Trophoblast cell (in vitro differentiated cells and primary cell): ENCODE data around the gene ERH.

Source experiments
- DNase-seq, 2 donors: peaks; one replicate each; pipeline ENCODE4 v3.0.0-alpha.2; 2016
- H2AFZ ChIP-seq: 2 replicates; pipeline ENCODE4 v1.6.1; 2013; ENCODE audit warnings: low read length, moderate library complexity, mild to moderate bottlenecking; ENCODE audit not compliant: insufficient read depth, poor library complexity
- H2AK5ac ChIP-seq: 2 replicates; pipeline ENCODE4 v1.6.1; 2013; ENCODE audit warnings: mild to moderate bottlenecking, low read length
- H2BK120ac ChIP-seq: 2 replicates; pipeline ENCODE4 v1.6.1; 2013; ENCODE audit warnings: low read length, mild to moderate bottlenecking, moderate library complexity; ENCODE audit not compliant: insufficient read depth, poor library complexity
- H2BK12ac ChIP-seq: 2 replicates; pipeline ENCODE4 v1.6.1; 2013; ENCODE audit warnings: mild to moderate bottlenecking, low read length, moderate library complexity
- H2BK5ac ChIP-seq: 2 replicates; pipeline ENCODE4 v1.6.1; 2013; ENCODE audit warnings: low read length, low read depth, moderate library complexity, mild to moderate bottlenecking; ENCODE audit not compliant: poor library complexity
- H3K14ac ChIP-seq: 2 replicates; pipeline ENCODE4 v1.6.1; 2013; ENCODE audit warnings: mild to moderate bottlenecking, low read length
- H3K18ac ChIP-seq: 2 replicates; pipeline ENCODE4 v1.6.1; 2013; ENCODE audit warnings: mild to moderate bottlenecking, low read length
- H3K23ac ChIP-seq: 2 replicates; pipeline ENCODE4 v1.6.1; 2013; ENCODE audit warnings: low read length
- H3K27ac ChIP-seq: 2 replicates; pipeline ENCODE4 v1.5.1; 2013; ENCODE audit warnings: low read depth, mild to moderate bottlenecking, inconsistent platforms, low read length, moderate library complexity
- H3K27me3 ChIP-seq: 2 replicates; pipeline ENCODE4 v1.6.1; 2013; ENCODE audit warnings: inconsistent platforms, mild to moderate bottlenecking, low read length, moderate library complexity; ENCODE audit not compliant: insufficient read depth
- H3K36me3 ChIP-seq, 2 experiments: 1 replicate in 1 of 2; 2 replicates in 1 of 2; pipeline ENCODE4 v1.6.1; 2013; ENCODE audit warnings: low read length in 2 of 2, mild to moderate bottlenecking in 2 of 2, moderate library complexity in 1 of 2; ENCODE audit not compliant: insufficient read depth in 2 of 2, control insufficient read depth in 1 of 2
- H3K4ac ChIP-seq: 2 replicates; pipeline ENCODE4 v1.6.1; 2013; ENCODE audit warnings: low read depth, mild to moderate bottlenecking, low read length, moderate library complexity
- H3K4me1 ChIP-seq, 2 experiments: 1 replicate in 1 of 2; 2 replicates in 1 of 2; pipeline ENCODE4 v1.6.1; 2013; ENCODE audit warnings: low read length in 2 of 2, mild to moderate bottlenecking in 2 of 2, moderate library complexity in 1 of 2; ENCODE audit not compliant: insufficient read depth in 2 of 2, control insufficient read depth in 1 of 2
- H3K4me2 ChIP-seq: 2 replicates; pipeline ENCODE4 v1.6.1; 2013; ENCODE audit warnings: inconsistent platforms, mild to moderate bottlenecking, low read length, moderate library complexity
- H3K4me3 ChIP-seq: 2 replicates; pipeline ENCODE4 v1.5.1; 2013; ENCODE audit warnings: mild to moderate bottlenecking, low read depth, low read length, inconsistent platforms
- H3K79me1 ChIP-seq: one replicate; pipeline ENCODE4 v1.6.1; 2013; ENCODE audit warnings: low read length
- H3K79me2 ChIP-seq: 2 replicates; pipeline ENCODE4 v1.6.1; 2013; ENCODE audit warnings: low read length, mild to moderate bottlenecking; ENCODE audit not compliant: control insufficient read depth, insufficient read depth, poor library complexity
- H3K9ac ChIP-seq: 2 replicates; pipeline ENCODE4 v1.6.1; 2013; ENCODE audit warnings: mild to moderate bottlenecking, low read length
- H3K9me3 ChIP-seq: 2 replicates; pipeline ENCODE4 v1.6.1; 2013; ENCODE audit warnings: low read depth, mild to moderate bottlenecking, control low read depth, inconsistent platforms, low read length; ENCODE audit not compliant: insufficient read depth
- H4K12ac ChIP-seq: 2 replicates; pipeline ENCODE4 v1.6.1; 2013; ENCODE audit warnings: low read depth, mild to moderate bottlenecking, low read length, moderate library complexity
- H4K8ac ChIP-seq: 2 replicates; pipeline ENCODE4 v1.6.1; 2013; ENCODE audit warnings: low read depth, mild to moderate bottlenecking, low read length, moderate library complexity
- H4K91ac ChIP-seq: one replicate; pipeline ENCODE4 v1.6.1; 2013; ENCODE audit warnings: low read depth, mild to moderate bottlenecking, low read length, moderate library complexity
- WGBS: extraction: QIAGEN DNeasy Blood & Tissue Kit; methylation state at CpG from one replicate; pipeline ENCODE4 v1.1.7; 2013; ENCODE audit warnings: missing lambda C conversion rate; ENCODE audit not compliant: insufficient read length, insufficient coverage; ENCODE audit errors: extremely low coverage; 5-methylcytosine and 5-hydroxymethylcytosine counted together

The ERH gene

GRCh38 chr14:69346710-69347109 is 51.4 kb downstream of the ERH start:
- no peak overlapping the region for H4K8ac ChIP-seq
- peaks cover 3 to 12% of the 10 kb centered on the region in 2 experiments for H3K4me1 ChIP-seq
- peak in 1 of 2 donors; percentile 27 for DNase-seq
- no peaks in the 10 kb centered on the region for H3K27me3 ChIP-seq
- no peak overlapping the region for H2BK12ac ChIP-seq
- no peaks in the 10 kb centered on the region for H3K79me2 ChIP-seq
- no peak overlapping the region for H4K91ac ChIP-seq
- H2AFZ ChIP-seq, result no peak overlapping the region
- no peak overlapping the region for H3K4me3 ChIP-seq
- no peak overlapping the region for H2AK5ac ChIP-seq
- no peak overlapping the region for H3K23ac ChIP-seq
- no peak overlapping the region for H2BK5ac ChIP-seq
- no peak overlapping the region for H3K18ac ChIP-seq
- H2BK120ac ChIP-seq, result no peak overlapping the region
- WGBS, result no CpG with 5 or more reads among the region's 9 CpGs
- H3K9me3 ChIP-seq, result no peaks in the 10 kb centered on the region
- H3K4me2 ChIP-seq, result no peak overlapping the region
- no peak overlapping the region for H3K4ac ChIP-seq
- H3K14ac ChIP-seq, result no peak overlapping the region
- H3K79me1 ChIP-seq, result no peaks in the 10 kb centered on the region
- H3K9ac ChIP-seq, result no peak overlapping the region
- H3K36me3 ChIP-seq, result no peaks in the 10 kb centered on the region
- H4K12ac ChIP-seq, result no peak overlapping the region
- H3K27ac ChIP-seq, result no peak overlapping the region

GRCh38 chr14:69345402-69345801 is 52.7 kb downstream of the ERH start:
- no peaks in the 10 kb centered on the region for H3K27me3 ChIP-seq
- H3K9me3 ChIP-seq, result no peaks in the 10 kb centered on the region
- no peak overlapping the region for H2BK5ac ChIP-seq
- H3K36me3 ChIP-seq, result no peaks in the 10 kb centered on the region
- H4K12ac ChIP-seq, result no peak overlapping the region
- H3K4me2 ChIP-seq, result no peak overlapping the region
- H3K18ac ChIP-seq, result no peak overlapping the region
- WGBS, result no CpG with 5 or more reads among the region's 4 CpGs
- no peaks in the 10 kb centered on the region for H3K79me2 ChIP-seq
- no peak overlapping the region for H3K14ac ChIP-seq
- no peaks in the 10 kb centered on the region for H3K79me1 ChIP-seq
- H3K4ac ChIP-seq, result no peak overlapping the region
- peak; percentile 48 to 56 for DNase-seq
- H3K27ac ChIP-seq, result no peak overlapping the region
- H2BK120ac ChIP-seq, result no peak overlapping the region
- H3K9ac ChIP-seq, result no peak overlapping the region
- H3K23ac ChIP-seq, result no peak overlapping the region
- H2AK5ac ChIP-seq, result no peak overlapping the region
- H3K4me1 ChIP-seq, result peaks cover 7 to 16% of the 10 kb centered on the region in 2 experiments
- no peak overlapping the region for H2BK12ac ChIP-seq
- no peak overlapping the region for H2AFZ ChIP-seq
- no peak overlapping the region for H4K8ac ChIP-seq
- no peak overlapping the region for H4K91ac ChIP-seq
- no peak overlapping the region for H3K4me3 ChIP-seq

DNA sequence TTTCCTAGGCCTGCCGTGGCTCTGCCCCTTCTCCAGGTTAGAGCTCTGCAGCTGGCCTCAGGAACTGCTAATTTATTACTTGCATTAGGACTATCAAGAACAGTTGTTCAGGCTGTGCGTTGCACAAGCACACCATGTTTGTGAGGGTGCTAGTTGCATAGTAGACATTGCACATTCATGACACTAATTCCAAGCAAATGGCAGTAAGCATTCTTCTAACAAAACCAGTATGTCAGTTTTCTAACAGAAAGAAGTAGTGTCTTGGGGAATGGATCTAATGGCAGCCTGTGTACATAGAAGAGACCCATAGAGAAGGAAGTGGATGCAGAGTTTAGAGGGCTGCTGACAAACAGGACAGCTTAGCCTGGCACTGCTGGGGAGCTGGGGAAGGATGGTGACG is 53.9 kb downstream of the ERH start:
- WGBS, result no CpG with 5 or more reads among the region's 3 CpGs

GRCh38 chr14:69342928-69343525 is 55.1 kb downstream of the ERH start:
- Histone ChIP-seq H3K9ac (no peak overlapping the region), H4K12ac (no peak overlapping the region), H4K91ac (no peak overlapping the region), H2AK5ac (no peak overlapping the region), H3K36me3 (no peaks in the 10 kb centered on the region), H3K4me2 (no peak overlapping the region), H2BK120ac (no peak overlapping the region), H3K9me3 (no peaks in the 10 kb centered on the region), H3K14ac (no peak overlapping the region), H2BK12ac (no peak overlapping the region), H3K79me1 (no peaks in the 10 kb centered on the region), H3K4me3 (no peak overlapping the region), H4K8ac (no peak overlapping the region), H3K4ac (no peak overlapping the region), H3K79me2 (no peaks in the 10 kb centered on the region), H2BK5ac (no peak overlapping the region), H3K4me1 (peaks cover 7 to 16% of the 10 kb centered on the region in 2 experiments), H3K27me3 (no peaks in the 10 kb centered on the region), H3K18ac (no peak overlapping the region), H3K27ac (no peak overlapping the region), H3K23ac (no peak overlapping the region), H2AFZ (no peak overlapping the region)
- DNase-seq, result no peak
- WGBS, result no CpG with 5 or more reads among the region's 8 CpGs

More for the DNA sequence above, 53.9 kb downstream of the ERH start:
- Histone ChIP-seq H3K27ac (no peak overlapping the region), H3K27me3 (no peaks in the 10 kb centered on the region), H3K4me2 (no peak overlapping the region), H3K36me3 (no peaks in the 10 kb centered on the region), H2AK5ac (no peak overlapping the region), H3K14ac (no peak overlapping the region), H4K12ac (no peak overlapping the region), H3K4me3 (no peak overlapping the region), H2BK120ac (no peak overlapping the region), H2BK5ac (no peak overlapping the region), H3K9me3 (no peaks in the 10 kb centered on the region), H3K9ac (no peak overlapping the region), H4K8ac (no peak overlapping the region), H3K4me1 (peaks cover 7 to 16% of the 10 kb centered on the region in 2 experiments), H3K79me2 (no peaks in the 10 kb centered on the region), H3K23ac (no peak overlapping the region), H3K79me1 (no peaks in the 10 kb centered on the region), H4K91ac (no peak overlapping the region), H3K4ac (no peak overlapping the region), H2AFZ (no peak overlapping the region), H2BK12ac (no peak overlapping the region), H3K18ac (no peak overlapping the region)
- peak; percentile 41 to 66 for DNase-seq
